ENCODE measurements around the gene PDGFRB. TPM values are rescaled to one million over a fixed set of nuclear protein-coding genes. Genes with fewer than 3 reads are reported as not detected.
A peak's percentile ranks its signal among the peaks of the same experiment; 100 is the strongest.

PDGFRB gene
- total RNA-seq, 1 experiment from 2014 or later = 67.6 TPM

- no peak for DNase-seq (ENCODE audit: low read depth)
Measured at GRCh38 chr5:150181766-150182545, 26.3 kb upstream of the PDGFRB start.

GRCh38 chr5:150181027-150181426 is 25.4 kb upstream of the PDGFRB start:
- peak; percentile 19 for DNase-seq (ENCODE audit: low read depth)

DNA sequence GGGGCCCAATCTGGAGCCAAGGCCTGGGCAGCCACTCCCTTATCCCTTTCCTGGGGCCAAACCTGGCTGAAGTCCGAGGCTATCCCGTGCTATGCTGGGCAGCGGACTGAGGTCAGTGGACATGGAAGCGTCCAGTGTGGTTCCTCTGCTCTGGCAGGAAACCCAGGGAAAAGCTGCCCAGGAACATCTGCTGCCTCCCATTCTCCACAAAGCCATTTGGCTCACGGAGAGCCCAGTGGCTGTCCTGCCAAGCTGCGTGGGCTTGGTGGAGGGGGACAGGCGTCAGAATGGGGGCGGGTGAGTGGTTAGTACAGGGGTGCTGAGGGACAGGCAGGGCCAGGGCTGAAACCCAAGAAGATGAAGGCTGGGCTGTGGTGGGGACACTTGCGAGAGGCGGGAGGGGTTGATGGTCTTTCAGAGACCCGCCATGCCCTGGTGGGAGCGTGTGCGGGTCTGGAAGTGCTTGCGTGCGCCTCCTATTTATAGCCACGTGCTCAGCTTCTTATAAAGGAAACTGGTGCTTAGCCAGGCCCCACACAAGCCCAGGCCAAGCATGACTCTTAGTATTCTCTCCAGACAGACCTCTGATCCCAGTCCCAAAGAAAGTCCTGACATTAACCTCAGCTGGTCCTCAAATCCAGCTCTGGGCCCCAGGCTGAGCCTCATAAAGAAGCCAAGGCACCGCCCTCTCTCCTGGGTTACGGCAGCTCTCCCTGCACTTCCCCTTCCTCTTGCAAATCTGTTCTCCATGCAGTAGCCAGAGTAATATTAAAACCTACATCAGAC is 24.8 kb upstream of the PDGFRB start:
- DNase-seq (ENCODE audit: low read depth) = no peak

GRCh38 chr5:150179019-150179620 is 23.5 kb upstream of the PDGFRB start:
- DNase-seq (ENCODE audit: low read depth) = no peak

DNA sequence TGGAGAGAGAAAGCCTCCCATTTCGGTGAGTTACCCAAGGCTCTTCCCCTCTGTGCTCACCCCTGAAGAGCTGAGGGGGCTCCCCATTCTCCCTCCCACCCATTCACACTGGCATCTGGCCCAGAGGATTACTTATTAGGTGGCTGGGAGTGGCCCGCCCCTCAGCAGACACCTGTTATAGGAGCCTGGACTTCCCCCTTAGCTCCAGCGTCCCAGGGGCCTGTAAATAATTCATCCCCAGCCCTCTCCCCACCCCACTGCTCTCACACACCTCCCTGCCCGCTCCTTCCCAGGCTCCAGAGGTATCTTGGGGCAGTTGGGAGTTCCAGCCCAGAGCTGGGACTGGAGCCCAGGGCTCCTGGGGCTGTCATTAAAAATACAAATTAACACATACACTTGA is 22.6 kb upstream of the PDGFRB start:
- no peak for DNase-seq (ENCODE audit: low read depth)

DNA sequence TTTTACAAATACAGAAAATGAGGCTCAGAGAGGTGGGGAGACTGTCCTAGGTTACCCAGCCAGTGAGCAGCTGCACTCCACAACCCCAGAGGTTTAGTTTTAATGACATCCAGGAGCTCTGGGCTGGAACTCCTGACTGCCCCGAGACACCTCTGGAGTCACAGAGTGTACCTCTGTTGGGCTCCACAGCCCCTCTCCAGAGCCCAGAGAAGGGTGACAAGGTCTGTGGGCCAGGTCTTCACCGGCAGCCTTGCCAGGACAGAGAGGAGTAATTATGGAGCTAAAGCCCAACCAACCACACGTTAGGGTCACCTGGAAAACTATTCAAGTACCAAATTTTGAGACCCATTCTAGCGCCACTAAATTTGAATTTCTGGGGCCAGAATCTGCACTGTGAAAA is 22.1 kb upstream of the PDGFRB start:
- no peak for DNase-seq (ENCODE audit: low read depth)

GRCh38 chr5:150176745-150177477 is 21.3 kb upstream of the PDGFRB start:
- DNase-seq (ENCODE audit: low read depth) = no peak

DNA sequence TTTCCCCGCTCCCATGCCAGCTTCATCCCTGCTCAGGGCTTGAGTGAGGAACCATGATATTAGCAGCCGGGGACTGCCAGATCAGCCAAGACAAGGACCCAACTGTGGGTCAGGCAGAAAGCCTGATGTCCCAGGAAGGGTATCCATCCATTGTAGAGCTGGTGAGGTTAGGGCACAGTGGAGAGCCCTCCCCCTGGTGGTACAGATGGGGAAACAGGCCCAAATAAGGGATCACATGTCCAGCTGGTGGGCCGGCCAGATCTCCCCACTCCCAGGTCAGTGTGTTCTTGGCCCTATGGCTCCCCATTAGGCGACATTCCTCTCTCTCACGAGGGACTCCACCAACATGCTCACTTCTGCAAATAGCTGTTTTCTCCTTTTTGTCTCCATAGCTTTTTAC is 19.9 kb upstream of the PDGFRB start:
- peak; percentile 65 for DNase-seq (ENCODE audit: low read depth)

GRCh38 chr5:150175076-150175475 is 19.4 kb upstream of the PDGFRB start:
- DNase-seq (ENCODE audit: low read depth) = peak; percentile 26

- no peak for DNase-seq (ENCODE audit: low read depth)
Measured at GRCh38 chr5:150174285-150174684, 18.6 kb upstream of the PDGFRB start.

DNA sequence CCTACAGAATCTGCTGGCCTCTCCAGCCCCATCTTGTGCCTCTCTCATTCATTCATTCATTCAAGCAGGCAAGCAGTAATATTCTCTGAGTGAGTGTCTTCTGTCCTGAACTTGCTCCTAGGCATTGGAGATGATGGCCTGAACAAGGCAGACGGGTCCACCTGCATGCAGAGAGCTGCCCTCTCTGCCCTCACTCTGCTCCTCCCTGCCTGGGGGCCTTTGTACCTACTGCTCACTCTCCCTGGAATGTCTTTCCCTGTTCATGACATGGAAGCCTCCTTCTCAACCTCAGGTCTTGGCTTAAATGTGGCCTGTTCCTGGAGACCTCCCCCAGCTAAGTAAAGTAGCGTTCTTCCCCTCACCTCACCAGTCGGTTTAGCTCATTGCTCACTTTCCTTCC is 17.5 kb upstream of the PDGFRB start:
- no peak for DNase-seq (ENCODE audit: low read depth)

DNA sequence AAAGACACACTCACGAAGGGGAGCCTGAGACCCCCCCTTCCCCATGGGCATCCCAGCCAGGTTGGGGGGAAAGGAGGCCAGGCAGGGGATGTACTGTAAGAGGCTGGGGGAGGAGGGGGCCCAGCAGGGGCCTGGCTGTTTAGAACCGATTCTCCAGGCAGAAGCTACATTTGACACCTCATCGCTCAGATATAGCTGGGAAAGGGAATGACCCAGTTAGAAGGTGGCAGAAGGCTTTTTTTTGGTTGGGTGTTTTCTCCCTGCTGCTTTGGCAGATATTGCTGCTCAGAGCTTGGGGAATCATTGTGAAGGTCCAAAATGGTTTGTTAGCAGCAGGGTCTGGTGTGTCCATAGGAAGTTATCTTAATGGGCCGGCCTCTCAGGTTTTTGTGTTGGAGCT is 16.9 kb upstream of the PDGFRB start:
- no peak for DNase-seq (ENCODE audit: low read depth)

GRCh38 chr5:150172145-150172544 is 16.5 kb upstream of the PDGFRB start:
- DNase-seq (ENCODE audit: low read depth) = no peak

- DNase-seq (ENCODE audit: low read depth) = no peak
Measured at GRCh38 chr5:150168864-150169263, 13.2 kb upstream of the PDGFRB start.

DNA sequence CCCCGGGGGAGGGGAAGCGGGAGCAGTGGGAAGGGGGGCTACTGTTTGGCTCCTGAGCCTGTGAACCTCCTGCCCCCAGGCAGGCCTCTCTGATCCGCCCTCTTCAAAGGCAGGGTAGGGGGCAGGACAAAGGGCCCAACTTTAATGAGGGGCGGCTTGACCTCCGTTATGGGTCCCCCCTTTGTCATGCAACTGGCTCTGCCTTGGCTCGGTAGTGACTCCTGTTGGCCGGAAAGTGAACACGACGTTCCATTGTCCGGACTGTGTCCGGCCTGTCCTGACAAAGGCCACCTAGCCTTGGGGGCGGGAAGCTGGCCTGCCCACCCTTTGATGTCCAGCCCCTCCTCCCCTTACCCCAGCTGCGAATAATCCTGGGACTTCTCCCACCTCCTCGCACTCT is 12.3 kb upstream of the PDGFRB start:
- no peak for DNase-seq (ENCODE audit: low read depth)

DNA sequence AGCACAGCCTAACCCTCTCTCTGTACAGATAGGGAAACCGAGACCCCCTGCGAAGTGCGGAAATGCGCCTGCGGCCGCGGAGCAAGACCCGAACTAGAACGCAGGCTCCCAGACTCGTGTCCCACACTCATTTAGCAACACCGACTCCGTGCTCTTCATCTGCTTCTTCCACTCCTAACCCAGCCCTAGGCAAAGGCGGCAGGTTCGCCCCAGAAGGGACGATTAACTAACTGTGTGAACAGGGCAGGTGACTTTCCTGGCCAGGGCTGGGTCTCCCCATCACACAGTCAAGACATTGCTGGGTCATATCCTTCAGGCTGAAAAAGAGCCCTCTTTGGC is 11.8 kb upstream of the PDGFRB start:
- DNase-seq (ENCODE audit: low read depth) = no peak

GRCh38 chr5:150166650-150167511 is 11.2 kb upstream of the PDGFRB start, which contains the start of gene CDX1:
CDX1 (plus strand) TSS chr5:150166778; CDS start chr5:150166877, 99 bp downstream.
- DNase-seq (ENCODE audit: low read depth) = no peak

DNA sequence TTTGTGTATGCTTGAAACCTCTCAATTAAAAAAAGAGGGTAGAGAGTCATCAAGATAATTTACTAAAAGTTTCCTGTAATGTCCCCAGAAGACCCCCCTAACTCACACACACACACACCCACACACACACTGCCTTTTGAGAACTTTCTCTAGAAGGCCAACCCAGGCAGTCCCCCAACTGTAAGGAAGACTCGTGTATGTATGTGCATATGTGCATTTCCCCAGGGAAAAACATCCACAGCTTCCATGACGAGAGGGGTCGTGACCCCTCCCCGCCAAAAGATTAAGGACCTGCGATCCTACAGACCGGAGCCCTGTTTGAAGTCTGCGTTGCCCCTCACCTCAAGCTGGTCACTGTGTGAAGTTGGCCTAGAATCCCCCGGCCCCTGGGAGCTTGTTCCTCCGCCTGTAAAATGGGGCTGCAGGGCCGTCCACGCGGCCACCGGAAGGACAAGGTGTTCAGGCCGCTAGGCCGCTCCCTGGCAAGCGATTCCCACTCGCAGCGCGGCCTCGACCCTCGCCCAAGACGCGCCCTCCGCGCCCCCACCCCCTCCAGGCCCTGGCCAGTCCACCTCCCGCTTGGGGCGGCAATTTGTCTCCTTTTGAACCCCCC is 10.5 kb upstream of the PDGFRB start:
- DNase-seq (ENCODE audit: low read depth) = no peak

DNA sequence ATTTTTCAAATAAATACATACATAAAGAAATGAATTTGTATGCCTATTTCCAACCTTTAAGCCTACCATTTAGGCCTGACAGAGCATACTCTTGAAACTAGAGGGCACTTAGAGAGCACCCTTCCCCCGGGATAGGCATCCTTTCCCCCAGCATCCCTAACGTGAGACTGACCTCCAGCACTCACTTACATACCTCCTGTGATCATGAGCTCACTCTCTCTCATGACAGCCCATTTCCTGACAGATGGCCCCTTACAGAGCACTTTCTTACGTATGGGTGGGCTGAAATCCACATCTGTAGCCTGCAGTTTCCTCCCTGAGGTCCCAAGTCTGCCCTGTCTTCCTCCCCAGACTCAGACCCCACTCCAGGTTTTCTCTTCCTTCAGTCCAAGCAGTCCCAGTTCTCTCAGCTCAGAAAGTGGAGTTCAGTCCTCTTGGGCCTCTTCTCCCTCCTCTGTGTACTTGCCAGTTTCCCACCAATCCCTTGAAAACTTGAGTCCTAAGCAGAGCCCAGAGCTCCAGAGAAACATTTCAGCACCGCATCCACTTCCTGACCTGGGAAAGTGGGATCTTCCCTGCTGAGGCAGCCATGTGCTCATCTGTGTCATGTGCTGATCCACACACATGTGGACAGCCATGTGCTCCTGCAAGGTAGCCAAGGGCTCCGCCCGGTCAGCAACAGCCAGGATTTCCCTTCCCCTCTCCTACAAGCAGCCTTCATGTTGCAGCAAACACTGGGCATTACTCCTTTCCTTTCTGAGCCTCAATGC is 8.8 kb upstream of the PDGFRB start:
- no peak for DNase-seq (ENCODE audit: low read depth)

DNA sequence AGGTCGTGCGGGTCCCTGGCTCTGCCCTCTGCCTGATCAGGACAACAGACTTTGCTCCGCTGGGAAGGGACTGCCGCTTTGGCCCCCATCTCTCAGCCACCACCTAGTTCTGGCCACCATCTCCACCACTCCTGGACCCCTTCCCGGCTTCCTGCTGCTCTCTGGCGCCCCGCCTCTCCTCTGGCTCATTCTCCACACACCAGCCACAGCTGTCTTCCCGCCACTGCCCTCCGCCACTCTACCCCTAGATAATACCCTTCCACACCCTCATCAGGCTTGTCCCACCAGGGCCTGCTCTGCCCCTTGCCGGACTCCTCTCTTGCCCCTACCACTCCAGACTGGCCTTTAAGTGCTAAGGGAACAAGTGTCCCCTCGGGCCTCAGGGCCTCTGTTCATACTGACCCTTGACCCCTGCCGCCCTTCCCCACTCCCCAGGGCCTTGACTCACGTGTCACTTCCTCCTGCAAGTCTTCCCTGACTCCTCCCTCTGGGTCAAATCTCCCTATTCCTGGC is 8.0 kb upstream of the PDGFRB start:
- no peak for DNase-seq (ENCODE audit: low read depth)
